Ovary (tissue), 3 donors: ENCODE measurements around the gene DOCK8.

Experiments
- EP300 ChIP-seq: sonication (generic); formaldehyde crosslinking; IDR thresholded peaks from one replicate; pipeline ENCODE4 v1.6.1; 2017; ENCODE audit warnings: antibody characterized with exemption
- TF ChIP-seq, protein P1 (sequence below), 3 donors: fragments of 450-650 bp in 2 of 3; fragments of 200-600 bp in 1 of 3; IDR thresholded peaks; one replicate each; pipeline versions ENCODE4 v1.5.1 to v1.8.0; 2016 to 2022; ENCODE audit warnings: antibody characterized with exemption in 3 of 3, mild to moderate bottlenecking in 1 of 3
- donor health status: DM: no; HTN: no; CAD: no.

GRCh38 chr9:292915-293314 is 78.2 kb downstream of the DOCK8 start:
- TF ChIP-seq, protein P1, sequence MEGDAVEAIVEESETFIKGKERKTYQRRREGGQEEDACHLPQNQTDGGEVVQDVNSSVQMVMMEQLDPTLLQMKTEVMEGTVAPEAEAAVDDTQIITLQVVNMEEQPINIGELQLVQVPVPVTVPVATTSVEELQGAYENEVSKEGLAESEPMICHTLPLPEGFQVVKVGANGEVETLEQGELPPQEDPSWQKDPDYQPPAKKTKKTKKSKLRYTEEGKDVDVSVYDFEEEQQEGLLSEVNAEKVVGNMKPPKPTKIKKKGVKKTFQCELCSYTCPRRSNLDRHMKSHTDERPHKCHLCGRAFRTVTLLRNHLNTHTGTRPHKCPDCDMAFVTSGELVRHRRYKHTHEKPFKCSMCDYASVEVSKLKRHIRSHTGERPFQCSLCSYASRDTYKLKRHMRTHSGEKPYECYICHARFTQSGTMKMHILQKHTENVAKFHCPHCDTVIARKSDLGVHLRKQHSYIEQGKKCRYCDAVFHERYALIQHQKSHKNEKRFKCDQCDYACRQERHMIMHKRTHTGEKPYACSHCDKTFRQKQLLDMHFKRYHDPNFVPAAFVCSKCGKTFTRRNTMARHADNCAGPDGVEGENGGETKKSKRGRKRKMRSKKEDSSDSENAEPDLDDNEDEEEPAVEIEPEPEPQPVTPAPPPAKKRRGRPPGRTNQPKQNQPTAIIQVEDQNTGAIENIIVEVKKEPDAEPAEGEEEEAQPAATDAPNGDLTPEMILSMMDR (IDR thresholded peaks at IDR 0.05), result no peak
- no peak for TF ChIP-seq EP300
